ENCODE measurements around the gene L1CAM. TPM values are rescaled to one million over a fixed set of nuclear protein-coding genes. Genes with fewer than 3 reads are reported as not detected.

Gene L1CAM
- total RNA-seq, 1 experiment from 2014 or later, result 12.7 TPM

- H3K27me3 ChIP-seq (replicated peaks; ENCODE audit: control insufficient read depth, insufficient read depth, low read length), result no peaks in the 10 kb centered on the region
- intact Hi-C loops (cut with micrococcal nuclease; ENCODE audit: unreplicated experiment), result no loop called here
- H3K4me1 Mint-ChIP-seq (ENCODE audit: low read depth, unreplicated experiment), result no peaks in the 10 kb centered on the region
- BruUV-seq (replicated peaks), result no TSS peak
- ChIA-PET POLR2A (no interaction called here), CTCF (no interaction called here)
- no peak overlapping the region for H3K4me3 Mint-ChIP-seq (ENCODE audit: unreplicated experiment)
- DNase-seq, result no peak
- no peak for TF ChIP-seq CTCF (IDR thresholded peaks at IDR 0.05; ENCODE audit: insufficient read depth in 1 of 2, low read depth in 1 of 2, low read length in 1 of 2, severe bottlenecking in 1 of 2, unreplicated experiment in 1 of 2)
- H3K4me3 ChIP-seq (ENCODE audit: low read depth, low read length), result no peak overlapping the region
- H3K36me3 Mint-ChIP-seq (ENCODE audit: insufficient read depth, unreplicated experiment), result peaks cover 35% of the 10 kb centered on the region
- H3K9me3 ChIP-seq, result no peaks in the 10 kb centered on the region
- H3K27me3 Mint-ChIP-seq (ENCODE audit: insufficient read depth, unreplicated experiment), result no peaks in the 10 kb centered on the region
- no peak overlapping the region for H3K27ac Mint-ChIP-seq (ENCODE audit: unreplicated experiment)
- H3K4me1 ChIP-seq, result no peaks in the 10 kb centered on the region
- no peaks in the 10 kb centered on the region for H3K36me3 ChIP-seq (ENCODE audit: control insufficient read depth, insufficient read depth, low read length)
- no peaks in the 10 kb centered on the region for H3K9me3 Mint-ChIP-seq (ENCODE audit: unreplicated experiment)
These were observed 46.4 kb upstream of the L1CAM start for GRCh38 chrX:153932220-153932915.

- Mint-ChIP-seq H3K4me3 (ENCODE audit: unreplicated experiment) (no peak overlapping the region), H3K36me3 (ENCODE audit: insufficient read depth, unreplicated experiment) (peaks cover 36% of the 10 kb centered on the region), H3K9me3 (ENCODE audit: unreplicated experiment) (no peaks in the 10 kb centered on the region), H3K4me1 (ENCODE audit: low read depth, unreplicated experiment) (no peaks in the 10 kb centered on the region), H3K27ac (ENCODE audit: unreplicated experiment) (peak overlapping the region; percentile 30), H3K27me3 (ENCODE audit: insufficient read depth, unreplicated experiment) (no peaks in the 10 kb centered on the region)
- H3K4me3 ChIP-seq (ENCODE audit: low read depth, low read length), result no peak overlapping the region
- intact Hi-C loops (cut with micrococcal nuclease; ENCODE audit: unreplicated experiment), result no loop called here
- H3K4me1 ChIP-seq, result peaks cover 4% of the 10 kb centered on the region; the same call in 1 of the 2 replicates
- no peaks in the 10 kb centered on the region for H3K9me3 ChIP-seq
- H3K36me3 ChIP-seq (ENCODE audit: control insufficient read depth, insufficient read depth, low read length), result no peaks in the 10 kb centered on the region
- no peak for DNase-seq
- BruUV-seq (replicated peaks), result no TSS peak
- no peaks in the 10 kb centered on the region for H3K27me3 ChIP-seq (replicated peaks; ENCODE audit: control insufficient read depth, insufficient read depth, low read length)
- no peak for TF ChIP-seq CTCF (IDR thresholded peaks at IDR 0.05; ENCODE audit: insufficient read depth in 1 of 2, low read depth in 1 of 2, low read length in 1 of 2, severe bottlenecking in 1 of 2, unreplicated experiment in 1 of 2)
- ChIA-PET POLR2A (no interaction called here), CTCF (no interaction called here)
These were observed 45.8 kb upstream of the L1CAM start for GRCh38 chrX:153931748-153932147.

GRCh38 chrX:153931151-153931550, 45.2 kb upstream of the L1CAM start:
- no peaks in the 10 kb centered on the region for H3K27me3 Mint-ChIP-seq (ENCODE audit: insufficient read depth, unreplicated experiment)
- no peaks in the 10 kb centered on the region for H3K27me3 ChIP-seq (replicated peaks; ENCODE audit: control insufficient read depth, insufficient read depth, low read length)
- H3K4me3 Mint-ChIP-seq (ENCODE audit: unreplicated experiment), result no peak overlapping the region
- ChIA-PET POLR2A (no interaction called here), CTCF (interaction anchor here (1.0 kb wide), 1 partner anchor 16 kb away, joined by 3 read pairs; no protein-coding TSS in a partner anchor)
- peaks cover 36% of the 10 kb centered on the region for H3K36me3 Mint-ChIP-seq (ENCODE audit: insufficient read depth, unreplicated experiment)
- H3K27ac Mint-ChIP-seq (ENCODE audit: unreplicated experiment), result peak overlapping the region; percentile 30
- TF ChIP-seq CTCF (IDR thresholded peaks at IDR 0.05; ENCODE audit: insufficient read depth in 1 of 2, low read depth in 1 of 2, low read length in 1 of 2, severe bottlenecking in 1 of 2, unreplicated experiment in 1 of 2), result no peak
- intact Hi-C loops (cut with micrococcal nuclease; ENCODE audit: unreplicated experiment), result no loop called here
- peaks cover 8% of the 10 kb centered on the region; the same call in 1 of the 2 replicates for H3K4me1 ChIP-seq
- DNase-seq, result no peak
- H3K36me3 ChIP-seq (ENCODE audit: control insufficient read depth, insufficient read depth, low read length), result no peaks in the 10 kb centered on the region
- BruUV-seq (replicated peaks), result no TSS peak
- no peaks in the 10 kb centered on the region for H3K9me3 Mint-ChIP-seq (ENCODE audit: unreplicated experiment)
- H3K4me3 ChIP-seq (ENCODE audit: low read depth, low read length), result no peak overlapping the region
- H3K4me1 Mint-ChIP-seq (ENCODE audit: low read depth, unreplicated experiment), result no peaks in the 10 kb centered on the region
- H3K9me3 ChIP-seq, result no peaks in the 10 kb centered on the region
